Measurements from ENCODE around the gene METTL16.

Gene METTL16

DNA sequence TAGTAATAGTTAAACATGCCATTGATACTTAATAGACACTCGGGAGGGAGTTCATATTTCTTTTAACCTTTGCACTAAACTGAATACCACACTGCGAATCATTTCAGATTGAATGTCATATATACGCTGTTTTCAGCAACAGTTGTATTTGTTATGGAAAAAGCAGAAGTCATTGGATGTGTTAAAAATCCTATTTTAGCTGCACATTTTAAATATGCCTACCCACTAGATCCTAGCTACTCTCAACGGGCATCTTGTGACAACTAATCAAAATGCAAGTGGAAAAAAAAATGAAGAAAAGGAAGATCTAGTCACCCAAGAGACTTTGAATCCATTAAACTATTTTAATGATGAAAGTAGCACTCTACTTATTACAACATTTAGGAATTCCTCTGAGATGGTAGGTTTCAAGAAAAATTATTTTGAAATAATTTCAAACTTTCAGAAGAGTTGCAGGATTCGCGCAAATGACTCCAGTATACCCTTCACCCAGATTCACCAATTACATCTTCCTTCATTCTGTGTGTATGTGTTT is 59.4 kb downstream of the METTL16 start:
- TF ChIP-seq CSRNP3 (CRISPR knock-in tag; IDR thresholded peaks at IDR 0.05), result no peak
- no peak for TF ChIP-seq TCF4 (CRISPR knock-in tag; IDR thresholded peaks at IDR 0.05; ENCODE audit: borderline replicate concordance)
- TF ChIP-seq ZNF8 (CRISPR knock-in tag; IDR thresholded peaks at IDR 0.05), result no peak
- no peak for TF ChIP-seq ESRRG (CRISPR knock-in tag; IDR thresholded peaks at IDR 0.05)
- no peak for TF ChIP-seq GLIS3 (CRISPR knock-in tag; IDR thresholded peaks at IDR 0.05)
- TF ChIP-seq OSR1 (CRISPR knock-in tag; IDR thresholded peaks at IDR 0.05), result no peak
- TF ChIP-seq, protein P1, sequence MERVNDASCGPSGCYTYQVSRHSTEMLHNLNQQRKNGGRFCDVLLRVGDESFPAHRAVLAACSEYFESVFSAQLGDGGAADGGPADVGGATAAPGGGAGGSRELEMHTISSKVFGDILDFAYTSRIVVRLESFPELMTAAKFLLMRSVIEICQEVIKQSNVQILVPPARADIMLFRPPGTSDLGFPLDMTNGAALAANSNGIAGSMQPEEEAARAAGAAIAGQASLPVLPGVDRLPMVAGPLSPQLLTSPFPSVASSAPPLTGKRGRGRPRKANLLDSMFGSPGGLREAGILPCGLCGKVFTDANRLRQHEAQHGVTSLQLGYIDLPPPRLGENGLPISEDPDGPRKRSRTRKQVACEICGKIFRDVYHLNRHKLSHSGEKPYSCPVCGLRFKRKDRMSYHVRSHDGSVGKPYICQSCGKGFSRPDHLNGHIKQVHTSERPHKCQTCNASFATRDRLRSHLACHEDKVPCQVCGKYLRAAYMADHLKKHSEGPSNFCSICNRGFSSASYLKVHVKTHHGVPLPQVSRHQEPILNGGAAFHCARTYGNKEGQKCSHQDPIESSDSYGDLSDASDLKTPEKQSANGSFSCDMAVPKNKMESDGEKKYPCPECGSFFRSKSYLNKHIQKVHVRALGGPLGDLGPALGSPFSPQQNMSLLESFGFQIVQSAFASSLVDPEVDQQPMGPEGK (CRISPR knock-in tag; IDR thresholded peaks at IDR 0.05; ENCODE audit: borderline replicate concordance), result no peak
- TF ChIP-seq BACH2 (CRISPR knock-in tag; IDR thresholded peaks at IDR 0.05; ENCODE audit: borderline replicate concordance), result no peak
- TF ChIP-seq CSDC2 (CRISPR knock-in tag; IDR thresholded peaks at IDR 0.05), result no peak
- no peak for TF ChIP-seq ZC3H10 (CRISPR knock-in tag; IDR thresholded peaks at IDR 0.05)
- no peak for TF ChIP-seq ZNF565 (CRISPR knock-in tag; conservative IDR thresholded peaks at IDR 0.05; ENCODE audit: low read depth)
- TF ChIP-seq, protein P2, sequence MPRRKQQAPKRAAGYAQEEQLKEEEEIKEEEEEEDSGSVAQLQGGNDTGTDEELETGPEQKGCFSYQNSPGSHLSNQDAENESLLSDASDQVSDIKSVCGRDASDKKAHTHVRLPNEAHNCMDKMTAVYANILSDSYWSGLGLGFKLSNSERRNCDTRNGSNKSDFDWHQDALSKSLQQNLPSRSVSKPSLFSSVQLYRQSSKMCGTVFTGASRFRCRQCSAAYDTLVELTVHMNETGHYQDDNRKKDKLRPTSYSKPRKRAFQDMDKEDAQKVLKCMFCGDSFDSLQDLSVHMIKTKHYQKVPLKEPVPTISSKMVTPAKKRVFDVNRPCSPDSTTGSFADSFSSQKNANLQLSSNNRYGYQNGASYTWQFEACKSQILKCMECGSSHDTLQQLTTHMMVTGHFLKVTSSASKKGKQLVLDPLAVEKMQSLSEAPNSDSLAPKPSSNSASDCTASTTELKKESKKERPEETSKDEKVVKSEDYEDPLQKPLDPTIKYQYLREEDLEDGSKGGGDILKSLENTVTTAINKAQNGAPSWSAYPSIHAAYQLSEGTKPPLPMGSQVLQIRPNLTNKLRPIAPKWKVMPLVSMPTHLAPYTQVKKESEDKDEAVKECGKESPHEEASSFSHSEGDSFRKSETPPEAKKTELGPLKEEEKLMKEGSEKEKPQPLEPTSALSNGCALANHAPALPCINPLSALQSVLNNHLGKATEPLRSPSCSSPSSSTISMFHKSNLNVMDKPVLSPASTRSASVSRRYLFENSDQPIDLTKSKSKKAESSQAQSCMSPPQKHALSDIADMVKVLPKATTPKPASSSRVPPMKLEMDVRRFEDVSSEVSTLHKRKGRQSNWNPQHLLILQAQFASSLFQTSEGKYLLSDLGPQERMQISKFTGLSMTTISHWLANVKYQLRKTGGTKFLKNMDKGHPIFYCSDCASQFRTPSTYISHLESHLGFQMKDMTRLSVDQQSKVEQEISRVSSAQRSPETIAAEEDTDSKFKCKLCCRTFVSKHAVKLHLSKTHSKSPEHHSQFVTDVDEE (CRISPR knock-in tag; IDR thresholded peaks at IDR 0.05), result no peak
- TF ChIP-seq SNAI2 (CRISPR knock-in tag; IDR thresholded peaks at IDR 0.05), result no peak
- no peak for TF ChIP-seq TOX (CRISPR knock-in tag; IDR thresholded peaks at IDR 0.05; ENCODE audit: borderline replicate concordance)
- no peak for TF ChIP-seq ZFP30 (CRISPR knock-in tag; IDR thresholded peaks at IDR 0.05)
- TF ChIP-seq RARB (CRISPR knock-in tag; IDR thresholded peaks at IDR 0.05), result no peak
- TF ChIP-seq ISL1 (CRISPR knock-in tag; IDR thresholded peaks at IDR 0.05), result no peak
- TF ChIP-seq CREB5 (CRISPR knock-in tag; IDR thresholded peaks at IDR 0.05; ENCODE audit: low read depth), result no peak
- no peak for TF ChIP-seq ZNF70 (CRISPR knock-in tag; IDR thresholded peaks at IDR 0.05)
- ATAC-seq, result no peak

DNA sequence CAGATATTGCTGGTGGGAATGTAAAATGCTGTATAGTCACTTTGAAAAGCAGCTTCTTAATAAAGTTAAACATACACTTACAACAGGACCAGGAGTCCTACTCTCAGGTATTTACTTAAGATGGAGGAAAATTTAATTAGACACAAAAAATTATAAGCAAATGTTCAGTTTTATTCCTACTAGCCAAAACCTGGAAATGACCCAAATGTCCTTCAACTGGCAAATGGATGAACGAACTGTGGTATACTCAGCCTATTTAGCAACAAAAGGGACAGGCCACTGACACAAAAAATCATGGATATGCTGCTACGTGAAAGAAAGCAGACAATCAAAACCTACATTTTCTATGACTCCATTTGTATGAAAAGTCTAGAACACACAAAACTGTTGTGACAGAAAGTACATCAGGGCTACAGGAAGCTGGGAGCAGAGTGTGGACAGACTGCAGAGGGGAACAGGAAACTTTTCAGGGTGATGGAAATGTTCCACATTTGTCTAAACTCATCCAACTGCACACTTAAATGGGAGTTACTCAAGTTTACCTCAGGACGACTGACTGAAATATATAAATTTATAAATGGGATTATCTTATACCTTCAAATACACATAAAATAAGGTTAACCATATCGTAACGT is 61.6 kb downstream of the METTL16 start:
- no peak for ATAC-seq
- no peak for TF ChIP-seq ZFP30 (CRISPR knock-in tag; IDR thresholded peaks at IDR 0.05)
- TF ChIP-seq, protein P3, sequence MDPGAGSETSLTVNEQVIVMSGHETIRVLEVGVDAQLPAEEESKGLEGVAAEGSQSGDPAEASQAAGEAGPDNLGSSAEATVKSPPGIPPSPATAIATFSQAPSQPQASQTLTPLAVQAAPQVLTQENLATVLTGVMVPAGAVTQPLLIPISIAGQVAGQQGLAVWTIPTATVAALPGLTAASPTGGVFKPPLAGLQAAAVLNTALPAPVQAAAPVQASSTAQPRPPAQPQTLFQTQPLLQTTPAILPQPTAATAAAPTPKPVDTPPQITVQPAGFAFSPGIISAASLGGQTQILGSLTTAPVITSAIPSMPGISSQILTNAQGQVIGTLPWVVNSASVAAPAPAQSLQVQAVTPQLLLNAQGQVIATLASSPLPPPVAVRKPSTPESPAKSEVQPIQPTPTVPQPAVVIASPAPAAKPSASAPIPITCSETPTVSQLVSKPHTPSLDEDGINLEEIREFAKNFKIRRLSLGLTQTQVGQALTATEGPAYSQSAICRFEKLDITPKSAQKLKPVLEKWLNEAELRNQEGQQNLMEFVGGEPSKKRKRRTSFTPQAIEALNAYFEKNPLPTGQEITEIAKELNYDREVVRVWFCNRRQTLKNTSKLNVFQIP (CRISPR knock-in tag; IDR thresholded peaks at IDR 0.05; ENCODE audit: borderline replicate concordance, low read depth), result no peak
- TF ChIP-seq ZNF70 (CRISPR knock-in tag; IDR thresholded peaks at IDR 0.05), result no peak
- TF ChIP-seq ZNF565 (CRISPR knock-in tag; conservative IDR thresholded peaks at IDR 0.05; ENCODE audit: low read depth), result no peak
- no peak for TF ChIP-seq ISL1 (CRISPR knock-in tag; IDR thresholded peaks at IDR 0.05)
- TF ChIP-seq PPARA (CRISPR knock-in tag; IDR thresholded peaks at IDR 0.05; ENCODE audit: borderline replicate concordance), result no peak
- TF ChIP-seq GLIS3 (CRISPR knock-in tag; IDR thresholded peaks at IDR 0.05), result no peak
- no peak for TF ChIP-seq CSRNP3 (CRISPR knock-in tag; IDR thresholded peaks at IDR 0.05)
